Thyroid gland (tissue), 4 donors: ENCODE measurements around the gene RASGRF1.

ENCODE experiments used
- CTCF ChIP-seq, 6 experiments: fragments of 200-600 bp in 3 of 6; fragments of 450-650 bp in 3 of 6; sonication (generic) in 3 of 6; IDR thresholded peaks; one replicate each; pipeline ENCODE4 v1.5.1; 2016 to 2019; ENCODE audit warnings: antibody characterized with exemption in 6 of 6, mild to moderate bottlenecking in 2 of 6, inconsistent platforms in 1 of 6, moderate library complexity in 1 of 6
- POLR2A ChIP-seq, 2 donors: fragments of 450-650 bp; IDR thresholded peaks; one replicate each; pipeline ENCODE4 v1.6.1; 2017; ENCODE audit warnings: antibody characterized with exemption in 2 of 2, mild to moderate bottlenecking in 2 of 2, moderate library complexity in 1 of 2

- no peak for TF ChIP-seq CTCF (IDR thresholded peaks at IDR 0.05)
- no peak for TF ChIP-seq POLR2A (IDR thresholded peaks at IDR 0.05)
Measured at GRCh38 chr15:79046691-79047404, 43.7 kb downstream of the RASGRF1 start.
